NCI-H748 treated with DMSO at 0.1 percent for 48 hours (cell line): ENCODE data around the gene STK24.

Experiments used
- DNase-seq: peaks from one replicate; lab custom pipeline; 2025; lab: John Stamatoyannopoulos, UW

STK24 gene

GRCh38 chr13:98532254-98532653 lies 44.7 kb downstream of the STK24 start:
- DNase-seq, result no peak

GRCh38 chr13:98530217-98530616 lies 46.7 kb downstream of the STK24 start:
- DNase-seq, result no peak

GRCh38 chr13:98529171-98529570 lies 47.7 kb downstream of the STK24 start:
- DNase-seq, result no peak

- DNase-seq, result no peak
Measured at GRCh38 chr13:98528663-98529064, 48.2 kb downstream of the STK24 start.

GRCh38 chr13:98527526-98527925 lies 49.4 kb downstream of the STK24 start:
- no peak for DNase-seq

- DNase-seq, result no peak
Measured at GRCh38 chr13:98526182-98526512, 50.8 kb downstream of the STK24 start.

- no peak for DNase-seq
Measured at GRCh38 chr13:98525456-98526181, 51.3 kb downstream of the STK24 start.

GRCh38 chr13:98524793-98525192 lies 52.1 kb downstream of the STK24 start:
- DNase-seq, result no peak

GRCh38 chr13:98524391-98524790 lies 52.5 kb downstream of the STK24 start:
- no peak for DNase-seq

GRCh38 chr13:98523455-98524102 lies 53.3 kb downstream of the STK24 start:
- no peak for DNase-seq

GRCh38 chr13:98522371-98522770 lies 54.5 kb downstream of the STK24 start:
- no peak for DNase-seq

GRCh38 chr13:98521461-98522247 lies 55.3 kb downstream of the STK24 start:
- DNase-seq, result no peak

- DNase-seq, result no peak
Measured at GRCh38 chr13:98520674-98521449, 56.0 kb downstream of the STK24 start.

GRCh38 chr13:98519976-98520375 lies 56.9 kb downstream of the STK24 start:
- DNase-seq, result no peak

- DNase-seq, result no peak
Measured at GRCh38 chr13:98517576-98518310, 59.2 kb downstream of the STK24 start.

- no peak for DNase-seq
Measured at GRCh38 chr13:98515818-98516465, 61.0 kb downstream of the STK24 start.

- DNase-seq, result no peak
Measured at GRCh38 chr13:98514288-98514687, 62.6 kb downstream of the STK24 start.

GRCh38 chr13:98513837-98514236 lies 63.1 kb downstream of the STK24 start:
- DNase-seq, result no peak

- DNase-seq, result no peak
Measured at GRCh38 chr13:98512774-98513665, 63.9 kb downstream of the STK24 start.

- no peak for DNase-seq
Measured at GRCh38 chr13:98511435-98511834, 65.5 kb downstream of the STK24 start.
